ENCODE data around the gene OTOF.
A peak's percentile ranks its signal among the peaks of the same experiment; 100 is the strongest.

Gene OTOF

GRCh38 chr2:26495705-26496297, 17.9 kb upstream of the OTOF start:
- no peak for DNase-seq

- DNase-seq: no peak
These were observed 17.0 kb upstream of the OTOF start for GRCh38 chr2:26494891-26495290.

- DNase-seq: no peak
These were observed 16.3 kb upstream of the OTOF start for GRCh38 chr2:26494199-26494598.

GRCh38 chr2:26493566-26493965, 15.6 kb upstream of the OTOF start:
- DNase-seq: no peak

GRCh38 chr2:26492749-26493515, 15.0 kb upstream of the OTOF start:
- DNase-seq: no peak

- DNase-seq: peak; percentile 9
These were observed 13.7 kb upstream of the OTOF start for GRCh38 chr2:26491563-26492167.

GRCh38 chr2:26489213-26489850, 11.4 kb upstream of the OTOF start:
- DNase-seq: no peak

GRCh38 chr2:26488463-26489212, 10.7 kb upstream of the OTOF start:
- peak; percentile 91 for DNase-seq

GRCh38 chr2:26487192-26487591, 9.3 kb upstream of the OTOF start:
- DNase-seq: no peak

- no peak for DNase-seq
These were observed 8.9 kb upstream of the OTOF start for GRCh38 chr2:26486789-26487188.

- DNase-seq: no peak
These were observed 7.9 kb upstream of the OTOF start for GRCh38 chr2:26485725-26486418.

GRCh38 chr2:26485099-26485498, 7.2 kb upstream of the OTOF start:
- no peak for DNase-seq

GRCh38 chr2:26484579-26484978, 6.7 kb upstream of the OTOF start:
- no peak for DNase-seq

GRCh38 chr2:26483957-26484565, 6.1 kb upstream of the OTOF start:
- peak; percentile 75 for DNase-seq

GRCh38 chr2:26483516-26483915, 5.6 kb upstream of the OTOF start:
- DNase-seq: no peak

- DNase-seq: no peak
These were observed 5.1 kb upstream of the OTOF start for GRCh38 chr2:26483027-26483326.

GRCh38 chr2:26482211-26483026, 4.5 kb upstream of the OTOF start:
- DNase-seq: no peak

GRCh38 chr2:26481706-26482105, 3.8 kb upstream of the OTOF start:
- DNase-seq: no peak

- DNase-seq: no peak
These were observed 2.9 kb upstream of the OTOF start for GRCh38 chr2:26480566-26481423.
